C4-2B (cell line): ENCODE measurements around the gene TMEM184A.

Source experiments
- ZFX ChIP-seq: fragments of 450-650 bp; IDR thresholded peaks from 2 replicates; pipeline ENCODE4 v1.6.1; 2017
- TF ChIP-seq, protein P1 (sequence below): fragments of 450-650 bp; conservative IDR thresholded peaks from 2 replicates; pipeline ENCODE4 v1.5.1; 2017; ENCODE audit warnings: mild to moderate bottlenecking

- TF ChIP-seq, protein P1, sequence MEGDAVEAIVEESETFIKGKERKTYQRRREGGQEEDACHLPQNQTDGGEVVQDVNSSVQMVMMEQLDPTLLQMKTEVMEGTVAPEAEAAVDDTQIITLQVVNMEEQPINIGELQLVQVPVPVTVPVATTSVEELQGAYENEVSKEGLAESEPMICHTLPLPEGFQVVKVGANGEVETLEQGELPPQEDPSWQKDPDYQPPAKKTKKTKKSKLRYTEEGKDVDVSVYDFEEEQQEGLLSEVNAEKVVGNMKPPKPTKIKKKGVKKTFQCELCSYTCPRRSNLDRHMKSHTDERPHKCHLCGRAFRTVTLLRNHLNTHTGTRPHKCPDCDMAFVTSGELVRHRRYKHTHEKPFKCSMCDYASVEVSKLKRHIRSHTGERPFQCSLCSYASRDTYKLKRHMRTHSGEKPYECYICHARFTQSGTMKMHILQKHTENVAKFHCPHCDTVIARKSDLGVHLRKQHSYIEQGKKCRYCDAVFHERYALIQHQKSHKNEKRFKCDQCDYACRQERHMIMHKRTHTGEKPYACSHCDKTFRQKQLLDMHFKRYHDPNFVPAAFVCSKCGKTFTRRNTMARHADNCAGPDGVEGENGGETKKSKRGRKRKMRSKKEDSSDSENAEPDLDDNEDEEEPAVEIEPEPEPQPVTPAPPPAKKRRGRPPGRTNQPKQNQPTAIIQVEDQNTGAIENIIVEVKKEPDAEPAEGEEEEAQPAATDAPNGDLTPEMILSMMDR = no peak
- TF ChIP-seq ZFX = no peak
Measured at GRCh38 chr7:1539181-1539881, 16.7 kb downstream of the TMEM184A start.
